Calu3 (cell line): ENCODE data around the gene KCNMB1. TPM values are rescaled to one million over a fixed set of nuclear protein-coding genes. Genes with fewer than 3 reads are reported as not detected.

ENCODE experiments used
- BruUV-seq: library from RNA; stranded (reverse); fragments of 400-500 nt; replicated peaks from 2 replicates; lab custom pipeline; 2021; lab: Mats Ljungman, UMichigan
- CTCF ChIA-PET: fragments of 300-600 bp; sonication (Branson Sonifier 250); formaldehyde crosslinking; loops from one replicate; lab custom pipeline; 2022; ENCODE audit warnings: antibody characterized with exemption; lab: Charles Lee
- DNase-seq: peaks from one replicate; pipeline ENCODE4 v3.0.0; 2022
- H3K27ac Mint-ChIP-seq: one replicate; pipeline ENCODE4 v1.8.0; 2022; ENCODE audit warnings: mixed read lengths; ENCODE audit not compliant: unreplicated experiment
- H3K27me3 Mint-ChIP-seq: one replicate; pipeline ENCODE4 v1.8.0; 2022; ENCODE audit warnings: mixed read lengths; ENCODE audit not compliant: unreplicated experiment
- H3K36me3 Mint-ChIP-seq: one replicate; pipeline ENCODE4 v1.8.0; 2022; ENCODE audit warnings: mild to moderate bottlenecking, moderate library complexity, mixed read lengths; ENCODE audit not compliant: insufficient read depth, unreplicated experiment
- H3K4me1 Mint-ChIP-seq: one replicate; pipeline ENCODE4 v1.8.0; 2022; ENCODE audit warnings: mild to moderate bottlenecking, low read depth, mixed read lengths; ENCODE audit not compliant: unreplicated experiment
- H3K4me3 Mint-ChIP-seq: one replicate; pipeline ENCODE4 v1.8.0; 2022; ENCODE audit warnings: mild to moderate bottlenecking, low read depth, moderate library complexity, mixed read lengths; ENCODE audit not compliant: unreplicated experiment
- H3K9me3 Mint-ChIP-seq: one replicate; pipeline ENCODE4 v1.8.0; 2022; ENCODE audit warnings: low read depth, mixed read lengths; ENCODE audit not compliant: unreplicated experiment
- intact Hi-C: fragments of 100-400 bp; cut with micrococcal nuclease; formaldehyde crosslinking; loops from one replicate; pipeline ENCODE4 v1.10.0; 2022; ENCODE audit not compliant: unreplicated experiment
- total RNA-seq: library from RNA; stranded (reverse); gene quantifications from 2 replicates; pipeline ENCODE4 v1.2.3, GENCODE V29; 2022
- TF ChIP-seq, protein P1 (sequence below): fragments of 200-600 bp; IDR thresholded peaks from one replicate; pipeline ENCODE4 v1.8.0; 2022; ENCODE audit warnings: antibody characterized with exemption; ENCODE audit not compliant: unreplicated experiment

KCNMB1 gene
- total RNA-seq, 1 experiment from 2014 or later: not detected

GRCh38 chr5:170397059-170397458, 7.9 kb upstream of the KCNMB1 start:
- Mint-ChIP-seq H3K4me3 (no peak overlapping the region), H3K27me3 (peaks cover 100% of the 10 kb centered on the region), H3K36me3 (no peaks in the 10 kb centered on the region), H3K9me3 (no peaks in the 10 kb centered on the region), H3K4me1 (no peaks in the 10 kb centered on the region), H3K27ac (no peak overlapping the region)
- CTCF ChIA-PET: no interaction called here
- no TSS peak for BruUV-seq
- DNase-seq: no peak
- intact Hi-C loops: no loop called here
- TF ChIP-seq, protein P1, sequence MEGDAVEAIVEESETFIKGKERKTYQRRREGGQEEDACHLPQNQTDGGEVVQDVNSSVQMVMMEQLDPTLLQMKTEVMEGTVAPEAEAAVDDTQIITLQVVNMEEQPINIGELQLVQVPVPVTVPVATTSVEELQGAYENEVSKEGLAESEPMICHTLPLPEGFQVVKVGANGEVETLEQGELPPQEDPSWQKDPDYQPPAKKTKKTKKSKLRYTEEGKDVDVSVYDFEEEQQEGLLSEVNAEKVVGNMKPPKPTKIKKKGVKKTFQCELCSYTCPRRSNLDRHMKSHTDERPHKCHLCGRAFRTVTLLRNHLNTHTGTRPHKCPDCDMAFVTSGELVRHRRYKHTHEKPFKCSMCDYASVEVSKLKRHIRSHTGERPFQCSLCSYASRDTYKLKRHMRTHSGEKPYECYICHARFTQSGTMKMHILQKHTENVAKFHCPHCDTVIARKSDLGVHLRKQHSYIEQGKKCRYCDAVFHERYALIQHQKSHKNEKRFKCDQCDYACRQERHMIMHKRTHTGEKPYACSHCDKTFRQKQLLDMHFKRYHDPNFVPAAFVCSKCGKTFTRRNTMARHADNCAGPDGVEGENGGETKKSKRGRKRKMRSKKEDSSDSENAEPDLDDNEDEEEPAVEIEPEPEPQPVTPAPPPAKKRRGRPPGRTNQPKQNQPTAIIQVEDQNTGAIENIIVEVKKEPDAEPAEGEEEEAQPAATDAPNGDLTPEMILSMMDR: no peak

GRCh38 chr5:170393958-170394357, 4.8 kb upstream of the KCNMB1 start:
- Mint-ChIP-seq H3K4me1 (no peaks in the 10 kb centered on the region), H3K27me3 (peaks cover 93% of the 10 kb centered on the region), H3K4me3 (no peak overlapping the region), H3K27ac (no peak overlapping the region), H3K9me3 (no peaks in the 10 kb centered on the region), H3K36me3 (no peaks in the 10 kb centered on the region)
- DNase-seq: no peak
- intact Hi-C loops: no loop called here
- TF ChIP-seq, protein P1: no peak
- CTCF ChIA-PET: no interaction called here
- BruUV-seq: no TSS peak

- H3K4me1 Mint-ChIP-seq: no peaks in the 10 kb centered on the region
- no peaks in the 10 kb centered on the region for H3K9me3 Mint-ChIP-seq
- CTCF ChIA-PET: no interaction called here
Measured at GRCh38 chr5:170393235-170393634, 4.1 kb upstream of the KCNMB1 start.

DNA sequence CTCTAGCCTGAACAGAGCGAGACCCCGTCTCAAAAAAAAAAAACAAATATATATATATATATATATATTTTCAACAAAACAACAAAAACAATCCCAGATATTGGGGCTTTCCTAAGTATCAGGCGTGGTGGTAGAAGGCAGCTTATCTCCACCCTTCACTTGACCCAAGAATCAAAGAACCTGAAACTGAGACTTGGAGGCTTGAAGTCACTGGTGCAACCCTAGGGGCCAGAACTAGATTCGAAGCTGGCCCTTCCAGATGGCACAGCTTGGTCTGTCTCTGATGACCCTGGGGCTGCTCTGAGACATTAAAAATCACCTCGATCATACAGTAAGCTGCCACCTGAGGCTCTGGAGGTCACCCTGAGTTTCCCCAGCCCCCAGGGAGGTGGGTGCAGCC, 1.3 kb upstream of the KCNMB1 start:
- peaks cover 93% of the 10 kb centered on the region for H3K27me3 Mint-ChIP-seq
- H3K4me3 Mint-ChIP-seq: no peak overlapping the region
- H3K4me1 Mint-ChIP-seq: no peaks in the 10 kb centered on the region
- intact Hi-C loops: no loop called here
- CTCF ChIA-PET: interaction anchor here (0.7 kb wide), 1 partner anchor 83 kb away, joined by 3 read pairs; no protein-coding TSS in a partner anchor
- no peak overlapping the region for H3K27ac Mint-ChIP-seq
- no peaks in the 10 kb centered on the region for H3K9me3 Mint-ChIP-seq
- no peak for DNase-seq
- TF ChIP-seq, protein P1: no peak
- no TSS peak for BruUV-seq
- H3K36me3 Mint-ChIP-seq: no peaks in the 10 kb centered on the region

More at GRCh38 chr5:170393235-170393634, 4.1 kb upstream of the KCNMB1 start:
- TF ChIP-seq, protein P1: no peak
- no peak overlapping the region for H3K27ac Mint-ChIP-seq
- DNase-seq: no peak
- peaks cover 93% of the 10 kb centered on the region for H3K27me3 Mint-ChIP-seq
- intact Hi-C loops: no loop called here
- no peak overlapping the region for H3K4me3 Mint-ChIP-seq
- H3K36me3 Mint-ChIP-seq: no peaks in the 10 kb centered on the region
- BruUV-seq: no TSS peak
